Measurements from ENCODE around the gene CNTNAP5.

DNA sequence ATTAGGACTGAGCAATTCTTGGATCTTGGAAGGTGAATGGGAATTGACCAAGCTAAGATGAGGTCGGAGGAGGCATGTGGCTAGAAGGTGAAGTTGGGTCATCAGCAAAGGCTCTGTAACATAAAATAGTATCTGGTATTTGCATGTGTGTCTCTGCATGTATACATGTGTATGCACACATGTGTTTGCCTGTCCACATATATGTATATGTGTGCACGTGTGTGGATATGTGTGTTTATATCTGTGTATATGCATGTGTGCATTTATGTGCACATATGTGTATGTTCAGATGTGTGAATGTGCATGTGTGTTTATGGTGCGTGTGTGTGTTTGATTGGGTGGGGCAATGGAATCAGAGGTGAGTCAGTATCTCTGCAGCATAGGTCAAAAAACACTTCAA lies 664.3 kb downstream of the CNTNAP5 start:
- no peak for TF ChIP-seq PHF20 (CRISPR knock-in tag; IDR thresholded peaks at IDR 0.05)
- TF ChIP-seq, protein P1, sequence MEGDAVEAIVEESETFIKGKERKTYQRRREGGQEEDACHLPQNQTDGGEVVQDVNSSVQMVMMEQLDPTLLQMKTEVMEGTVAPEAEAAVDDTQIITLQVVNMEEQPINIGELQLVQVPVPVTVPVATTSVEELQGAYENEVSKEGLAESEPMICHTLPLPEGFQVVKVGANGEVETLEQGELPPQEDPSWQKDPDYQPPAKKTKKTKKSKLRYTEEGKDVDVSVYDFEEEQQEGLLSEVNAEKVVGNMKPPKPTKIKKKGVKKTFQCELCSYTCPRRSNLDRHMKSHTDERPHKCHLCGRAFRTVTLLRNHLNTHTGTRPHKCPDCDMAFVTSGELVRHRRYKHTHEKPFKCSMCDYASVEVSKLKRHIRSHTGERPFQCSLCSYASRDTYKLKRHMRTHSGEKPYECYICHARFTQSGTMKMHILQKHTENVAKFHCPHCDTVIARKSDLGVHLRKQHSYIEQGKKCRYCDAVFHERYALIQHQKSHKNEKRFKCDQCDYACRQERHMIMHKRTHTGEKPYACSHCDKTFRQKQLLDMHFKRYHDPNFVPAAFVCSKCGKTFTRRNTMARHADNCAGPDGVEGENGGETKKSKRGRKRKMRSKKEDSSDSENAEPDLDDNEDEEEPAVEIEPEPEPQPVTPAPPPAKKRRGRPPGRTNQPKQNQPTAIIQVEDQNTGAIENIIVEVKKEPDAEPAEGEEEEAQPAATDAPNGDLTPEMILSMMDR (CRISPR knock-in tag; IDR thresholded peaks at IDR 0.05), result no peak
- no peak for TF ChIP-seq EP300 (IDR thresholded peaks at IDR 0.05; ENCODE audit: low read depth in 2 of 2, low read length in 2 of 2)
- TF ChIP-seq EP300 (CRISPR knock-in tag; IDR thresholded peaks at IDR 0.05; ENCODE audit: borderline replicate concordance), result no peak
- TF ChIP-seq FOXJ3 (CRISPR knock-in tag; IDR thresholded peaks at IDR 0.05; ENCODE audit: borderline replicate concordance), result no peak
